HepG2 (cell line): ENCODE data around the gene CLK4.

Experiments
- HDAC2 ChIP-seq: sonication (generic); formaldehyde crosslinking; IDR thresholded peaks from 2 replicates; pipeline ENCODE4 v1.4.0; 2020; ENCODE audit warnings: missing genetic modification reagents
- POLR2AphosphoS5 ChIP-seq: IDR thresholded peaks from 2 replicates; pipeline ENCODE4 v1.6.1; 2012; ENCODE audit warnings: low read depth, low read length
- RFX1 ChIP-seq: fragments of 450-650 bp; IDR thresholded peaks from 2 replicates; pipeline ENCODE4 v1.6.1; 2017
- SP1 ChIP-seq, 2 experiments: fragments of 450-650 bp in 1 of 2; sonication (generic) in 1 of 2; formaldehyde crosslinking in 1 of 2; IDR thresholded peaks; 2 replicates each; pipeline versions ENCODE4 v1.4.0 to v1.6.1; 2016 to 2020; ENCODE audit warnings: missing genetic modification reagents in 1 of 2
- TF ChIP-seq, protein P1 (sequence below): sonication (generic); formaldehyde crosslinking; IDR thresholded peaks from 2 replicates; pipeline ENCODE4 v1.5.0; 2020; ENCODE audit warnings: mild to moderate bottlenecking, missing genetic modification reagents, moderate library complexity
- TF ChIP-seq, protein P2 (sequence below): sonication (generic); formaldehyde crosslinking; IDR thresholded peaks from 2 replicates; pipeline ENCODE4 v1.5.0; 2020; ENCODE audit warnings: mild to moderate bottlenecking, low read depth, missing genetic modification reagents, borderline replicate concordance

DNA sequence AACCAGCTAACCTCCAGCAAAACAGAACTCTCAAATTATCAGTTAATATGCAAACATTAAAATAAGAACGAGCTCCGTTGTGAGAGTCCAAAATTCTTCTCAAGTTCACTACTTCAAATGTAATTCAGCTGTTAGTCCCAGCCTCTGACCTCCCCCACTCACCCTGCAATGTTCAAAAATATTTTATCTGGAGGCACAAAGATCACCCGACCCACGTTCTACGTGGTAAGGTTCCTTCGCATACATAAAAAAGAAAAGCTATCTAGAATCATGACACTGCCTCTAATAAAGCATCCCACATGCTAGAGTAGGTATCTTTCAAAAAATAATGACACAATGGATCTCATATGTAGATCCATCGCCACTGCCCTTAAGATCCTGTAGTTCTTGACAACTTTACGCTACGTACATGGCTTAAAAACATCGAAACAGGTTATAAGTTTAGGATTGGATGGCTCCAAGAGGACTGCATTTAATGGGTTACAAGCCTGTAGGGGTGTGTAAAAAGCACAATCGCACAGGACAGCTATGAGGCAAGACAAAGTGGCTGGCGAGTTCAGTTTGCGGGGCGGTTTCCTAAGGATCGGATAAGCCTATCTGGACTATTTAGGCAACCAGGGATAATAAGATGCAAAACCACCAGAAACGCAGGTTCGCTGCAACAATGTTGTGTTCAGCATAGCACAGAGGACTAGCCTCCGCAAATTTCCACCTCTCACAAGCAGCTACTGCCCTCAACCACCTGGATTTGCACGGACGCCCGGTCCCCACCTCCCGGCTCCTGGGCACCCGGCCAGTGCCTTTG lies 969 bp downstream of the CLK4 start:
- TF ChIP-seq, protein P1, sequence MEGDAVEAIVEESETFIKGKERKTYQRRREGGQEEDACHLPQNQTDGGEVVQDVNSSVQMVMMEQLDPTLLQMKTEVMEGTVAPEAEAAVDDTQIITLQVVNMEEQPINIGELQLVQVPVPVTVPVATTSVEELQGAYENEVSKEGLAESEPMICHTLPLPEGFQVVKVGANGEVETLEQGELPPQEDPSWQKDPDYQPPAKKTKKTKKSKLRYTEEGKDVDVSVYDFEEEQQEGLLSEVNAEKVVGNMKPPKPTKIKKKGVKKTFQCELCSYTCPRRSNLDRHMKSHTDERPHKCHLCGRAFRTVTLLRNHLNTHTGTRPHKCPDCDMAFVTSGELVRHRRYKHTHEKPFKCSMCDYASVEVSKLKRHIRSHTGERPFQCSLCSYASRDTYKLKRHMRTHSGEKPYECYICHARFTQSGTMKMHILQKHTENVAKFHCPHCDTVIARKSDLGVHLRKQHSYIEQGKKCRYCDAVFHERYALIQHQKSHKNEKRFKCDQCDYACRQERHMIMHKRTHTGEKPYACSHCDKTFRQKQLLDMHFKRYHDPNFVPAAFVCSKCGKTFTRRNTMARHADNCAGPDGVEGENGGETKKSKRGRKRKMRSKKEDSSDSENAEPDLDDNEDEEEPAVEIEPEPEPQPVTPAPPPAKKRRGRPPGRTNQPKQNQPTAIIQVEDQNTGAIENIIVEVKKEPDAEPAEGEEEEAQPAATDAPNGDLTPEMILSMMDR (CRISPR knock-in tag): no peak
- no peak for TF ChIP-seq POLR2AphosphoS5
- TF ChIP-seq HDAC2 (CRISPR knock-in tag): no peak
- no peak for TF ChIP-seq SP1 (IDR thresholded peaks at IDR 0.05)
- no peak for TF ChIP-seq SP1 (CRISPR knock-in tag; IDR thresholded peaks at IDR 0.05)
- TF ChIP-seq RFX1: no peak
- TF ChIP-seq, protein P2, sequence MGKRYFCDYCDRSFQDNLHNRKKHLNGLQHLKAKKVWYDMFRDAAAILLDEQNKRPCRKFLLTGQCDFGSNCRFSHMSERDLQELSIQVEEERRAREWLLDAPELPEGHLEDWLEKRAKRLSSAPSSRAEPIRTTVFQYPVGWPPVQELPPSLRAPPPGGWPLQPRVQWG (CRISPR knock-in tag): no peak
